H1 (cell line): Measurements from ENCODE around the gene ASMTL.
"Not testable (repeated sequence)": the region's sequence is repeated elsewhere in the genome, so short reads cannot be mapped to it uniquely, and the experiment has no call there.

Experiments used
- GABPA ChIP-seq: IDR thresholded peaks from 2 replicates; pipeline ENCODE4 v1.6.1; 2011; ENCODE audit warnings: mild to moderate bottlenecking, low read length, moderate library complexity, borderline replicate concordance; ENCODE audit not compliant: insufficient read depth
- POLR2A ChIP-seq, 2 experiments: IDR thresholded peaks; 1 replicate in 1 of 2; 2 replicates in 1 of 2; pipeline ENCODE4 v1.6.1; 2011; ENCODE audit warnings: low read depth in 2 of 2, low read length in 2 of 2, mild to moderate bottlenecking in 2 of 2; ENCODE audit errors: control extremely low read depth in 1 of 2
- POLR2AphosphoS5 ChIP-seq: IDR thresholded peaks from 2 replicates; pipeline ENCODE4 v1.6.1; 2011; ENCODE audit warnings: low read depth, low read length

GRCh38 chrX:1448573-1449001, 4.1 kb downstream of the ASMTL start:
- TF ChIP-seq POLR2A (IDR thresholded peaks at IDR 0.05; ENCODE audit: control extremely low read depth in 1 of 2, low read depth in 2 of 2, low read length in 2 of 2); GABPA: not testable (repeated sequence)
- TF ChIP-seq POLR2AphosphoS5, result peak; percentile 33; the same call in 1 of the 2 replicates
